GM21723 (cell line): ENCODE measurements around the gene PTH.

ENCODE experiments used
- ATAC-seq: cut with Tn5 transposase; IDR thresholded peaks from one replicate; pipeline ENCODE4 v1.9.1; 2021; ENCODE audit warnings: mild to moderate bottlenecking, moderate library complexity; ENCODE audit not compliant: unreplicated experiment

PTH gene

DNA sequence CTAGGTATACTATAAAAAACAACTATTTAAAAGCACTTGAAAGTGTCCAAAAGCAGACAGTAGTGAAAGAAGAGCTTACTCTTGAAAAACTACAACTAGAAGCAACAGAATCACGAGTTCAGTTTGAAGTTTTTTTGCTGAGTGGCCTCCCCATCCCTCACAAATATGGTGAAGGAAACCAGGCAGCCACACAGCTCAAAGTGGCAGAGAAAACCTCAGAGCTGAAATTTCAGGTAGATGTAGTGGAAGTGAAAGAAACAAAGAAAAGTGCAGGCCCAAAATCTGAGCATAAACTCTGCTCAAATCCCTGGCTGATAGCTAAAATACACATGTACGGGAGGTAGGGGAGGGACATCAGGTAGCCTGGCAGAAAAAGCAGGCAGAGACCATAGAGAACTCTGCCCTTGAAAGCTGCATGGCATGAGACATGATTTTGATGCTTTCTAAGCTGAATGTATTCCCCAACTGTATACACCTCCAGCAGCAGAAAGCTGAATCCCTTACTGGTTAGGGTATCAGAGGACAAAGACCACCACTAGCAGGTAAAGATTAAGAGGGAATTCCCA, 44.9 kb downstream of the PTH start:
- no peak for ATAC-seq

DNA sequence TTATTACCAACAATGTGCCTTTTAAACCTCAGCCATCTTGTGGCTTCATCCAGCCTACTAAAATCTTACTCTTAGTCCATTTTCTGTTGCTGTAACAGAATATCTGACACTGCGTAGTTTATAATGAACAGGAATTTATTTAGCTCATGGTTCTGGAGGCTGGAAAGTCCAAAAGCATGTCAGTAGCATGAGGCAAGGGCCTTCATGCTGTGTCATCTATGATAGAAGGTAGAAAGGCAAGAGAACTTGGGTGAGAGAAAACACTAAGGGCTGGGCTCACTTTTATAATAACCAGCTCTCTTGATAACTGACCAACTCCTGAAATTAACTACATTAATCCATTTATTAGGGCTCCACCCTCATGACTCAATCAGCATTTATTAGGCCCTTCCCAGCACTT, 46.3 kb downstream of the PTH start:
- ATAC-seq, result no peak

DNA sequence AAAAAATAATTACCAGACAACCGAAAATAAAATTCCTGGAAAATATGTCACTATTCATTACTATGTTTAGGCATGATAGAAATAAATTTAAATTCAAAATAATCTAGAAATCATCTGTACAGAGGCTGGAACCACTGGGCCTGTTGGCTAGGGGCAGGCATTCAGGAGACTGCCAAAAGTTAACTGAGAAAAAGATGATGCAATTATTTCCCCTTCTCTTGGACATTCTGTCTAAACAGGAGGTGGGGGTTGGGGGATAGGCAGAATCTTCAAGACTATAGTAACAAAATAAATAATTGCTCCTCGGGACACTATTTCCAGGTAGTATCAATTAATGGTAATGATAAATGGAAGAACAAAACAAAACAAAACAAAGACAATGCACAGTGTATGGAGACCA, 46.9 kb downstream of the PTH start:
- ATAC-seq, result no peak

DNA sequence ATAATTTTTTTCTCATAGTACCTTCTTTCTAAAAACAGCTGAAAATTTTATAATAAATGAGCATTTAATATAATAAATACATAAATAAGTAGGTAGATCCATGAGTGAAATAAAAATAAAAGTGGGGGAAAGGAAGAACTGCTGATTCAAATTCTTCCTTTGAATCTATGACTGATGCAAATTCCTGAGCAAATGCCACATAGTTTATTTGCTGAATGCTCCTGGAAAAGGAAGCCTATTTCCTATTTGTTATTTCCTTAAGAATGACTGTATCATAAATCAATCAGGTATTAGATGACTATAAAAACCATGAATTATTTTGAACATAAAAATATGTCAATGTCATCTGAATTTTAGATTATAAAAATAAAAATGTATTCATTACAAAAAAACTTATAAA, 49.4 kb downstream of the PTH start:
- ATAC-seq, result no peak

DNA sequence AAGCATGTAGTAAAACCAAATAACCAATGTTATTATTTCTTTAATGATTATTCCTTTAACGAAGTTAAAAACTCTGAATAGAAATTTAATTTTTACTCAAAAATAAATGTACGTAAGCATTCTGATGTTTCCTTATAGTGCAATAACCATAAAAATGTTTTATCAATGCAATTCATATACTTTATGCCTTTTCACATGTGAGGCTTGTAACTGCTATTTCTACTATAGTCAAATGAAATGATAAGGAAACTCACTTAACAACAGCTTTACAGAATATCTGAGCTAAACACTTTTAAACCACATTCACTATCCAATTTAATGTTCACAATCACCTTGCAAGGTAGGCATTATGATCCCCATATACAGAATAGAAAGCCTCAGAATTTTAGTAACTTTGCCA, 50.2 kb downstream of the PTH start:
- ATAC-seq, result no peak
